HepG2 (cell line): ENCODE measurements around the gene IQCC. TPM values are rescaled to one million over a fixed set of nuclear protein-coding genes. Genes with fewer than 3 reads are reported as not detected.
A peak's percentile ranks its signal among the peaks of the same experiment; 100 is the strongest.

Experiments used
- AFF4 ChIP-seq: sonication (generic); formaldehyde crosslinking; IDR thresholded peaks from 2 replicates; pipeline ENCODE4 v1.4.0; 2020; ENCODE audit warnings: missing genetic modification reagents
- CREM ChIP-seq, 2 experiments: sonication (generic) in 1 of 2; formaldehyde crosslinking in 1 of 2; IDR thresholded peaks; 2 replicates each; pipeline versions ENCODE4 v1.4.0 to v1.6.1; 2016 to 2020; ENCODE audit warnings: antibody characterized with exemption in 1 of 2, mild to moderate bottlenecking in 1 of 2, missing genetic modification reagents in 1 of 2
- DPF2 ChIP-seq: sonication (generic); formaldehyde crosslinking; IDR thresholded peaks from 2 replicates; pipeline ENCODE4 v1.4.0; 2020; ENCODE audit warnings: mild to moderate bottlenecking, low read depth, missing genetic modification reagents, borderline replicate concordance
- DRAP1 ChIP-seq: IDR thresholded peaks from 2 replicates; pipeline ENCODE4 v1.6.1; 2016; ENCODE audit warnings: missing genetic modification reagents, missing compliant biosample characterization
- FOXA1 ChIP-seq, 2 experiments: fragments of 450-650 bp in 1 of 2; sonication (generic) in 1 of 2; formaldehyde crosslinking in 1 of 2; IDR thresholded peaks; 2 replicates each; pipeline versions ENCODE4 v1.4.0 to v1.6.1; 2016 to 2020; ENCODE audit warnings: missing genetic modification reagents in 1 of 2
- KDM5A ChIP-seq: fragments of 200-600 bp; sonication (generic); IDR thresholded peaks from 2 replicates; pipeline ENCODE4 v1.7.0; 2018; ENCODE audit warnings: antibody characterized with exemption, mild to moderate bottlenecking, low read length, borderline replicate concordance
- MAFF ChIP-seq: IDR thresholded peaks from 2 replicates; pipeline ENCODE4 v1.6.1; 2011; ENCODE audit warnings: low read depth, low read length, improper control_type of control experiment
- PAF1 ChIP-seq: IDR thresholded peaks from 2 replicates; pipeline ENCODE4 v1.6.1; 2016; ENCODE audit warnings: missing genetic modification reagents, missing compliant biosample characterization
- RXRA ChIP-seq: sonication (generic); formaldehyde crosslinking; IDR thresholded peaks from 2 replicates; pipeline ENCODE4 v1.5.1; 2020; ENCODE audit warnings: missing genetic modification reagents
- SMYD3 ChIP-seq: sonication (generic); formaldehyde crosslinking; IDR thresholded peaks from 2 replicates; pipeline ENCODE4 v1.8.1; 2023; ENCODE audit warnings: mild to moderate bottlenecking, missing genetic modification reagents
- TBL1XR1 ChIP-seq: fragments of 150-350 bp; IDR thresholded peaks from 2 replicates; pipeline ENCODE4 v1.6.1; 2014; ENCODE audit warnings: borderline replicate concordance, low read length; ENCODE audit not compliant: partially characterized antibody
- TBP ChIP-seq: sonication (generic); formaldehyde crosslinking; IDR thresholded peaks from 2 replicates; pipeline ENCODE4 v1.5.0; 2020; ENCODE audit warnings: missing genetic modification reagents
- TSC22D2 ChIP-seq: sonication (generic); formaldehyde crosslinking; IDR thresholded peaks from 2 replicates; pipeline ENCODE4 v1.5.1; 2020; ENCODE audit warnings: missing genetic modification reagents, mild to moderate bottlenecking, borderline replicate concordance
- WIZ ChIP-seq: sonication (generic); formaldehyde crosslinking; IDR thresholded peaks from 2 replicates; pipeline ENCODE4 v1.5.1; 2020; ENCODE audit warnings: mild to moderate bottlenecking, missing genetic modification reagents
- ZNF205 ChIP-seq: IDR thresholded peaks from 2 replicates; pipeline ENCODE4 v1.6.1; 2018; ENCODE audit warnings: missing biosample characterization, missing genetic modification reagents
- ZNF335 ChIP-seq: sonication (generic); formaldehyde crosslinking; IDR thresholded peaks from 2 replicates; pipeline ENCODE4 v1.4.0; 2020; ENCODE audit warnings: missing genetic modification reagents
- ZNF414 ChIP-seq: sonication (generic); formaldehyde crosslinking; IDR thresholded peaks from 2 replicates; pipeline ENCODE4 v1.5.0; 2020; ENCODE audit warnings: missing genetic modification reagents
- ZNF562 ChIP-seq: sonication (generic); formaldehyde crosslinking; IDR thresholded peaks from 2 replicates; pipeline ENCODE4 v1.8.0; 2022; ENCODE audit warnings: missing genetic modification reagents, borderline replicate concordance
- ZNF674 ChIP-seq: sonication (generic); formaldehyde crosslinking; IDR thresholded peaks from 2 replicates; pipeline ENCODE4 v1.5.0; 2020; ENCODE audit warnings: low read depth, mild to moderate bottlenecking, missing genetic modification reagents
- ZNF678 ChIP-seq: sonication (generic); formaldehyde crosslinking; IDR thresholded peaks from 2 replicates; pipeline ENCODE4 v1.4.0; 2020; ENCODE audit warnings: mild to moderate bottlenecking, missing genetic modification reagents
- ZNF761 ChIP-seq: sonication (generic); formaldehyde crosslinking; conservative IDR thresholded peaks from 2 replicates; pipeline ENCODE4 v1.4.0; 2020; ENCODE audit warnings: mild to moderate bottlenecking, missing genetic modification reagents
- ZNF770 ChIP-seq: sonication (generic); formaldehyde crosslinking; IDR thresholded peaks from 2 replicates; pipeline ENCODE4 v1.5.0; 2020; ENCODE audit warnings: mild to moderate bottlenecking, missing genetic modification reagents
- ZNF891 ChIP-seq: sonication (generic); formaldehyde crosslinking; IDR thresholded peaks from 2 replicates; pipeline ENCODE4 v1.5.0; 2020; ENCODE audit warnings: mild to moderate bottlenecking, missing genetic modification reagents
- polyA plus RNA-seq, 8 experiments: library from polyadenylated mRNA; depleted of rRNA in 3 of 8; stranded (reverse) in 7 of 8; unstranded in 1 of 8; fragments of >200 nt; fragmentation: Illumina TruSeq in 4 of 8; extraction: Trizol in 4 of 8; gene quantifications; 2 replicates each; pipeline versions ENCODE4 v1.2.1 to v1.2.3, GENCODE V29; 2011 to 2016; ENCODE audit warnings: low read depth in 4 of 8, missing spikeins in 1 of 8, mixed read lengths in 1 of 8; ENCODE audit not compliant: insufficient read depth in 1 of 8
- total RNA-seq, 5 experiments: library from RNA; depleted of rRNA; stranded (reverse); fragments of >200 nt; fragmentation: Illumina TruSeq; extraction: Trizol; gene quantifications; 2 replicates each; pipeline ENCODE4 v1.2.3, GENCODE V29; 2016; ENCODE audit warnings: low read depth in 1 of 5

IQCC gene
- total and polyA plus RNA-seq, 2 of the 13 experiments (the other 11 are each of a cell fraction or from before 2014, with no cell fraction given) = 1.7 to 3.0 TPM

DNA sequence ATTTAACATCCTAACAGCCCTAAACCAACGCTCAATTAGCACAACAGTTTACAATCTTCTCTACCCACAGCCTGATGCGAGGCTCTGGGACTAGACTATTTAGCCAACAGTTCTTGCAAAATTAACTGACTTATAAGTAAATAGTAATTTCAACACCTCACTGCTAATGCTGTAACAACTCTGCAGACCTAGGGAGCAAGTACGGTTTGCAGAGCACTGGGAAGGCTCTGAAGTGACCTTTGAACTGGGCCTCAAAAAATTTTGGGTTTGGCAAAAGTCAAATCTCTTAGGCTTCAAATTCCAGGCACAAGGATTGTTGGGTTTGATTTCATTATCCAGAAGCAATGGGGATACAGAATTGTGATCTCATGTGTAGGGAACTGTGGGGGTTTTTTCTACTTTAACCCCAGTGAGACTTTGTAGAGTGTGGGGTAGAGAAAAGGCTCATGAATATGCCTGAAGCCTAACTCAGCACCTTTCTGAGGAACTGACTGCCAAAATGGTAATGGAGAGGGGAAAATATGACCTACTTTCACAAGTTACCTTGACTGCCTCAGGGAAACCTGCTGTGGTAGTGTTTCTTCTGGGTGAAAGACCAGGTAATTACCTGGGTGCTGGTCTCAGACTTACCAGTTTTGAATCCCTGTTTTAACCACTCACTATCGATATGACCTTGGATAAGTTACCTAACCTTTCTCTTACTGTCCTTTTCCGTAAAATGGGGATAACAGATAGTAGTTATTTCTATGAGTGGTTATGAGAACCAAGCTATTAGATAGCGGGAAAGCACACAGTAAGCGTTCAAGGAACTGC, 26.9 kb upstream of the IQCC start (continued):
- TF ChIP-seq ZNF414 (CRISPR knock-in tag) = no peak
- no peak for TF ChIP-seq RXRA (CRISPR knock-in tag)
- no peak for TF ChIP-seq ZNF770 (CRISPR knock-in tag)
- TF ChIP-seq WIZ (CRISPR knock-in tag) = no peak
- TF ChIP-seq ZNF562 (CRISPR knock-in tag) = no peak
- TF ChIP-seq ZNF335 (CRISPR knock-in tag) = no peak
- TF ChIP-seq PAF1 = no peak
- no peak for TF ChIP-seq AFF4 (CRISPR knock-in tag)
- TF ChIP-seq MAFF = no peak
- TF ChIP-seq ZNF891 (CRISPR knock-in tag) = no peak
- TF ChIP-seq TBP (CRISPR knock-in tag) = no peak
- no peak; the same call in none of the 2 replicates for TF ChIP-seq ZNF761 (CRISPR knock-in tag)
- TF ChIP-seq KDM5A = no peak
- TF ChIP-seq ZNF205 (CRISPR knock-in tag) = no peak; the same call in 1 of the 2 replicates
- no peak for TF ChIP-seq DRAP1 (CRISPR knock-in tag)
- peak; percentile 59 for TF ChIP-seq CREM (IDR thresholded peaks at IDR 0.05)
- TF ChIP-seq CREM (CRISPR knock-in tag; IDR thresholded peaks at IDR 0.05) = no peak
- no peak for TF ChIP-seq FOXA1 (IDR thresholded peaks at IDR 0.05)
- TF ChIP-seq FOXA1 (CRISPR knock-in tag; IDR thresholded peaks at IDR 0.05) = peak; percentile 91
- TF ChIP-seq ZNF674 (CRISPR knock-in tag) = no peak
- TF ChIP-seq DPF2 = 0 out of 2 replicates have a peak, but pooled peaks have one; percentile 65
- TF ChIP-seq TBL1XR1 = peak; percentile 76
- no peak for TF ChIP-seq SMYD3 (CRISPR knock-in tag)
- TF ChIP-seq TSC22D2 (CRISPR knock-in tag) = no peak
- TF ChIP-seq ZNF678 (CRISPR knock-in tag) = no peak
